Body of pancreas (tissue), 4 donors: ENCODE results near the gene PTPN21. TPM values are rescaled to one million over a fixed set of nuclear protein-coding genes. Genes with fewer than 3 reads are reported as not detected.

ENCODE experiments used
- ATAC-seq: fragments of 150-250 bp; one replicate; pipeline ENCODE4 v1.9.1; 2016
- DNase-seq, 4 donors: peaks; one replicate each; pipeline ENCODE4 v3.0.0-alpha.2; 2019
- H3K27ac ChIP-seq, 4 donors: fragments of 200-600 bp; sonication (generic); 1 replicate in 3 of 4; 2 replicates in 1 of 4; pipeline versions ENCODE4 v1.5.1 to v1.6.1; 2016 to 2019; ENCODE audit warnings: mild to moderate bottlenecking in 1 of 4, mixed read lengths in 1 of 4, moderate library complexity in 1 of 4
- H3K27me3 ChIP-seq, 2 donors: fragments of 200-600 bp; sonication (generic); one replicate each; pipeline ENCODE4 v1.6.0; 2016; ENCODE audit warnings: mild to moderate bottlenecking in 1 of 2
- H3K36me3 ChIP-seq, 2 donors: fragments of 200-600 bp; sonication (generic); replicated peaks in 1 of 2; 2 replicates each; pipeline ENCODE4 v1.5.1; 2016; ENCODE audit warnings: low read depth in 2 of 2; ENCODE audit not compliant: insufficient read depth in 1 of 2
- H3K4me1 ChIP-seq: fragments of 200-600 bp; sonication (generic); one replicate; pipeline ENCODE4 v1.6.0; 2016
- H3K4me3 ChIP-seq, 2 donors: fragments of 200-600 bp; sonication (generic); 1 replicate in 1 of 2; 2 replicates in 1 of 2; pipeline ENCODE4 v1.5.1; 2016 to 2019
- H3K9me3 ChIP-seq, 3 donors: fragments of 200-600 bp; sonication (generic); 1 replicate in 2 of 3; 2 replicates in 1 of 3; pipeline ENCODE4 v1.5.1; 2016
- CTCF ChIP-seq, 7 experiments: fragments of 450-650 bp in 4 of 7; fragments of 200-600 bp in 3 of 7; sonication (generic) in 3 of 7; IDR thresholded peaks; one replicate each; pipeline ENCODE4 v1.5.1; 2016 to 2019; ENCODE audit warnings: antibody characterized with exemption in 7 of 7
- POLR2A ChIP-seq, 3 donors: fragments of 450-650 bp; IDR thresholded peaks; one replicate each; pipeline ENCODE4 v1.6.1; 2016; ENCODE audit warnings: antibody characterized with exemption in 3 of 3, mild to moderate bottlenecking in 2 of 3
- WGBS, 2 donors: methylation state at CpG; one replicate each; pipeline ENCODE4 v1.1.5; 2017; 5-methylcytosine and 5-hydroxymethylcytosine counted together
- intact Hi-C: fragments of 100-400 bp; cut with DNase I; formaldehyde crosslinking; loops from one replicate; pipeline ENCODE4 v1.15.1; 2023
- total RNA-seq, 2 donors: library from RNA; depleted of rRNA; stranded (reverse); fragments of >200 nt; gene quantifications; one replicate each; pipeline ENCODE4 v1.1.0, GENCODE V29; 2016

The PTPN21 gene
- total RNA-seq, 2 donors from 2014 or later: 10.5 to 10.9 TPM

GRCh38 chr14:88588081-88588480 lies 33.3 kb upstream of the PTPN21 start:
- Histone ChIP-seq H3K4me1 (peaks cover 16% of the 10 kb centered on the region), H3K9me3 (no peaks in the 10 kb centered on the region), H3K36me3 (peaks cover 0 to 4% of the 10 kb centered on the region in 2 donors), H3K27me3 (no peaks in the 10 kb centered on the region), H3K4me3 (no peak overlapping the region), H3K27ac (no peak overlapping the region)
- ATAC-seq (no peak), DNase-seq (peak in 1 of 4 donors; percentile 23)
- intact Hi-C loops: no loop called here
- TF ChIP-seq POLR2A (IDR thresholded peaks at IDR 0.05): no peak
- no peak for TF ChIP-seq CTCF (IDR thresholded peaks at IDR 0.05)
- 56 to 57% methylated on average over 5 of the region's 5 CpGs for WGBS, 2 donors

GRCh38 chr14:88584451-88584850 lies 29.6 kb upstream of the PTPN21 start:
- ATAC-seq: no peak

GRCh38 chr14:88576222-88576621 lies 21.4 kb upstream of the PTPN21 start:
- TF ChIP-seq POLR2A (IDR thresholded peaks at IDR 0.05): no peak
- TF ChIP-seq CTCF (IDR thresholded peaks at IDR 0.05): no peak

More at GRCh38 chr14:88584451-88584850, 29.6 kb upstream of the PTPN21 start:
- peaks cover 5 to 12% of the 10 kb centered on the region in 2 donors for H3K36me3 ChIP-seq
- H3K4me1 ChIP-seq: peaks cover 4% of the 10 kb centered on the region
- no peaks in the 10 kb centered on the region for H3K9me3 ChIP-seq
- WGBS, 2 donors: 92 to 97% methylated on average over 3 of the region's 3 CpGs
- no peak overlapping the region for H3K4me3 ChIP-seq
- DNase-seq: no peak
- H3K27me3 ChIP-seq: no peaks in the 10 kb centered on the region
- TF ChIP-seq POLR2A (IDR thresholded peaks at IDR 0.05) (no peak), CTCF (IDR thresholded peaks at IDR 0.05) (no peak)
- H3K27ac ChIP-seq: no peak overlapping the region
- intact Hi-C loops: no loop called here

GRCh38 chr14:88572117-88572516 lies 17.3 kb upstream of the PTPN21 start:
- no peaks in the 10 kb centered on the region for H3K4me1 ChIP-seq
- 93 to 94% methylated on average over 4 of the region's 4 CpGs for WGBS, 2 donors
- H3K27me3 ChIP-seq: no peaks in the 10 kb centered on the region
- DNase-seq (no peak), ATAC-seq (no peak)
- no peak overlapping the region for H3K4me3 ChIP-seq
- no peaks in the 10 kb centered on the region for H3K9me3 ChIP-seq
- intact Hi-C loops: no loop called here
- no peak overlapping the region for H3K27ac ChIP-seq
- TF ChIP-seq POLR2A (IDR thresholded peaks at IDR 0.05): no peak
- no peak for TF ChIP-seq CTCF (IDR thresholded peaks at IDR 0.05)
- H3K36me3 ChIP-seq: peaks cover 4 to 58% of the 10 kb centered on the region in 2 donors

More at GRCh38 chr14:88576222-88576621, 21.4 kb upstream of the PTPN21 start:
- Histone ChIP-seq H3K4me3 (no peak overlapping the region), H3K9me3 (no peaks in the 10 kb centered on the region), H3K4me1 (no peaks in the 10 kb centered on the region), H3K27ac (no peak overlapping the region), H3K36me3 (peaks cover 9 to 56% of the 10 kb centered on the region in 2 donors), H3K27me3 (no peaks in the 10 kb centered on the region)
- ATAC-seq: no peak
- intact Hi-C loops: no loop called here
- WGBS, 2 donors: 89 to 93% methylated on average over 5 of the region's 5 CpGs
- no peak for DNase-seq

GRCh38 chr14:88568196-88568595 lies 13.4 kb upstream of the PTPN21 start:
- WGBS, 2 donors: 65% methylated on average over 3 of the region's 3 CpGs
- DNase-seq (no peak), ATAC-seq (no peak)
- Histone ChIP-seq H3K4me1 (peaks cover 11% of the 10 kb centered on the region), H3K27ac (no peak overlapping the region), H3K4me3 (no peak overlapping the region), H3K36me3 (peaks cover 4 to 31% of the 10 kb centered on the region in 2 donors), H3K9me3 (no peaks in the 10 kb centered on the region), H3K27me3 (no peaks in the 10 kb centered on the region)
- TF ChIP-seq POLR2A (IDR thresholded peaks at IDR 0.05) (no peak), CTCF (IDR thresholded peaks at IDR 0.05) (no peak)
- intact Hi-C loops: no loop called here
